ENCODE results near the gene MIB2.

The MIB2 gene

GRCh38 chr1:1606232-1606631 is 9.1 kb upstream of the MIB2 start:
- TF ChIP-seq GABPA (IDR thresholded peaks at IDR 0.05; ENCODE audit: low read depth) (no peak), CTCF (IDR thresholded peaks at IDR 0.05; ENCODE audit: insufficient read depth, low read length) (no peak), POLR2AphosphoS5 (IDR thresholded peaks at IDR 0.05; ENCODE audit: low read depth) (no peak), SPI1 (IDR thresholded peaks at IDR 0.05; ENCODE audit: borderline replicate concordance, low read depth) (no peak), REST (IDR thresholded peaks at IDR 0.05; ENCODE audit: insufficient replicate concordance, low read depth) (no peak)
- no peak overlapping the region for H3K4me3 ChIP-seq (replicated peaks; ENCODE audit: insufficient read depth, low read length)
- no peaks in the 10 kb centered on the region for H3K27me3 ChIP-seq (ENCODE audit: insufficient read depth, poor library complexity, severe bottlenecking)
- peak overlapping the region; percentile 91 for H3K27ac ChIP-seq (replicated peaks)
- DNase-seq (ENCODE audit: low read depth in 1 of 2, low spot score in 1 of 2): no peak

GRCh38 chr1:1609822-1610485 is 5.3 kb upstream of the MIB2 start:
- Histone ChIP-seq H3K27me3 (ENCODE audit: insufficient read depth, poor library complexity, severe bottlenecking) (no peaks in the 10 kb centered on the region), H3K27ac (replicated peaks) (no peak overlapping the region), H3K4me3 (replicated peaks; ENCODE audit: insufficient read depth, low read length) (no peak overlapping the region)
- no peak for DNase-seq (ENCODE audit: low read depth in 1 of 2, low spot score in 1 of 2)
- TF ChIP-seq CTCF (IDR thresholded peaks at IDR 0.05; ENCODE audit: insufficient read depth, low read length): no peak
- TF ChIP-seq REST (IDR thresholded peaks at IDR 0.05; ENCODE audit: insufficient replicate concordance, low read depth): no peak
- TF ChIP-seq POLR2AphosphoS5 (IDR thresholded peaks at IDR 0.05; ENCODE audit: low read depth): no peak
- no peak for TF ChIP-seq SPI1 (IDR thresholded peaks at IDR 0.05; ENCODE audit: borderline replicate concordance, low read depth)
- no peak for TF ChIP-seq GABPA (IDR thresholded peaks at IDR 0.05; ENCODE audit: low read depth)

GRCh38 chr1:1610796-1611195 is 4.5 kb upstream of the MIB2 start:
- Histone ChIP-seq H3K27ac (replicated peaks) (no peak overlapping the region), H3K4me3 (replicated peaks; ENCODE audit: insufficient read depth, low read length) (no peak overlapping the region), H3K27me3 (ENCODE audit: insufficient read depth, poor library complexity, severe bottlenecking) (no peaks in the 10 kb centered on the region)
- no peak for DNase-seq (ENCODE audit: low read depth in 1 of 2, low spot score in 1 of 2)
- TF ChIP-seq SPI1 (IDR thresholded peaks at IDR 0.05; ENCODE audit: borderline replicate concordance, low read depth) (no peak), GABPA (IDR thresholded peaks at IDR 0.05; ENCODE audit: low read depth) (no peak), REST (IDR thresholded peaks at IDR 0.05; ENCODE audit: insufficient replicate concordance, low read depth) (no peak), POLR2AphosphoS5 (IDR thresholded peaks at IDR 0.05; ENCODE audit: low read depth) (no peak), CTCF (IDR thresholded peaks at IDR 0.05; ENCODE audit: insufficient read depth, low read length) (no peak)

Data from HL-60 (cell line).